CD14-positive monocyte (primary cell): Measurements from ENCODE around the gene BRSK2. TPM values are rescaled to one million over a fixed set of nuclear protein-coding genes. Genes with fewer than 3 reads are reported as not detected.

ENCODE experiments used
- DNase-seq, 3 donors: peaks; one replicate each; pipeline ENCODE4 v3.0.0-alpha.2; 2011 to 2022
- H2AFZ ChIP-seq: 2 replicates; pipeline ENCODE4 v1.6.0; 2012; ENCODE audit warnings: mild to moderate bottlenecking, low read depth, low read length, inconsistent platforms; ENCODE audit not compliant: insufficient read depth, poor library complexity, severe bottlenecking
- H3K27ac ChIP-seq, 2 donors: 1 replicate in 1 of 2; 2 replicates in 1 of 2; pipeline ENCODE4 v1.5.1; 2012 to 2013; ENCODE audit warnings: low read length in 2 of 2, control low read depth in 1 of 2, inconsistent platforms in 1 of 2, low read depth in 1 of 2, mild to moderate bottlenecking in 1 of 2
- H3K27me3 ChIP-seq, 2 donors: one replicate each; pipeline versions ENCODE4 v1.6.0 to v1.6.1; 2011 to 2013; ENCODE audit warnings: low read length in 2 of 2; ENCODE audit not compliant: control insufficient read depth in 2 of 2, insufficient read depth in 2 of 2
- H3K36me3 ChIP-seq, 2 donors: replicated peaks in 1 of 2; 1 replicate in 1 of 2; 2 replicates in 1 of 2; pipeline versions ENCODE4 v1.5.1 to v1.6.1; 2012 to 2013; ENCODE audit warnings: low read length in 2 of 2, control low read depth in 1 of 2, inconsistent platforms in 1 of 2, mild to moderate bottlenecking in 1 of 2; ENCODE audit not compliant: insufficient read depth in 2 of 2, control insufficient read depth in 1 of 2
- H3K4me1 ChIP-seq, 2 donors: 1 replicate in 1 of 2; 2 replicates in 1 of 2; pipeline versions ENCODE4 v1.5.1 to v1.6.1; 2012 to 2013; ENCODE audit warnings: low read length in 2 of 2, control low read depth in 1 of 2, inconsistent platforms in 1 of 2, mild to moderate bottlenecking in 1 of 2, moderate library complexity in 1 of 2; ENCODE audit not compliant: insufficient read depth in 2 of 2, control insufficient read depth in 1 of 2
- H3K4me2 ChIP-seq: replicated peaks from 2 replicates; pipeline ENCODE3; 2012; ENCODE audit warnings: low read length, moderate library complexity, mild to moderate bottlenecking; ENCODE audit not compliant: poor library complexity, severe bottlenecking; ENCODE audit errors: extremely low read depth
- H3K4me3 ChIP-seq, 3 experiments: fragments of 200-600 bp in 1 of 3; sonication (generic) in 1 of 3; replicated peaks in 1 of 3; 1 replicate in 2 of 3; 2 replicates in 1 of 3; pipeline ENCODE4 v1.5.1; 2011 to 2013; ENCODE audit warnings: low read length in 3 of 3, mild to moderate bottlenecking in 3 of 3, control low read depth in 2 of 3, low read depth in 2 of 3, inconsistent platforms in 1 of 3, moderate library complexity in 1 of 3
- H3K79me2 ChIP-seq: 2 replicates; pipeline ENCODE4 v1.6.0; 2012; ENCODE audit warnings: mild to moderate bottlenecking, control low read depth, inconsistent platforms, low read length, moderate library complexity; ENCODE audit not compliant: insufficient read depth
- H3K9ac ChIP-seq: 2 replicates; pipeline ENCODE4 v1.6.0; 2017; ENCODE audit warnings: low read length, mild to moderate bottlenecking; ENCODE audit not compliant: insufficient read depth, poor library complexity, severe bottlenecking
- H3K9me3 ChIP-seq, 2 donors: replicated peaks in 1 of 2; 1 replicate in 1 of 2; 2 replicates in 1 of 2; pipeline versions ENCODE4 v1.5.1 to v1.6.1; 2012 to 2013; ENCODE audit warnings: low read length in 2 of 2, control low read depth in 1 of 2; ENCODE audit not compliant: control insufficient read depth in 1 of 2, insufficient read depth in 1 of 2
- H4K20me1 ChIP-seq: 2 replicates; pipeline ENCODE4 v1.6.0; 2012; ENCODE audit warnings: mild to moderate bottlenecking, low read length, control low read depth, moderate library complexity; ENCODE audit not compliant: insufficient read depth
- H3K27ac Mint-ChIP-seq, 7 donors: one replicate each; pipeline ENCODE4 v1.8.0; 2020; ENCODE audit warnings: mild to moderate bottlenecking in 7 of 7, mixed read lengths in 7 of 7, moderate library complexity in 6 of 7, inconsistent platforms in 2 of 7
- H3K27me3 Mint-ChIP-seq, 3 donors: one replicate each; pipeline ENCODE4 v1.8.0; 2021 to 2022; ENCODE audit warnings: low read depth in 3 of 3, mild to moderate bottlenecking in 3 of 3, mixed read lengths in 3 of 3, moderate library complexity in 3 of 3, inconsistent platforms in 1 of 3
- H3K36me3 Mint-ChIP-seq, 2 donors: one replicate each; pipeline ENCODE4 v1.8.0; 2020; ENCODE audit warnings: mixed read lengths in 2 of 2, inconsistent platforms in 1 of 2, mild to moderate bottlenecking in 1 of 2
- H3K4me1 Mint-ChIP-seq: one replicate; pipeline ENCODE4 v1.8.0; 2020; ENCODE audit warnings: mild to moderate bottlenecking, mixed read lengths
- H3K4me3 Mint-ChIP-seq, 2 donors: one replicate each; pipeline ENCODE4 v1.8.0; 2020; ENCODE audit warnings: mild to moderate bottlenecking in 2 of 2, mixed read lengths in 2 of 2, moderate library complexity in 1 of 2
- H3K9me3 Mint-ChIP-seq, 7 donors: one replicate each; pipeline ENCODE4 v1.8.0; 2020 to 2022; ENCODE audit warnings: mixed read lengths in 7 of 7, mild to moderate bottlenecking in 6 of 7, moderate library complexity in 6 of 7, inconsistent platforms in 2 of 7
- CTCF ChIP-seq: fragments of 200-600 bp; IDR thresholded peaks from one replicate; pipeline ENCODE4 v1.8.0; 2022; ENCODE audit warnings: antibody characterized with exemption, mild to moderate bottlenecking
- WGBS: methylation state at CpG from one replicate; pipeline ENCODE4 v1.1.5; 2013; ENCODE audit warnings: missing lambda C conversion rate; ENCODE audit not compliant: insufficient coverage; 5-methylcytosine and 5-hydroxymethylcytosine counted together
- intact Hi-C, 2 donors: fragments of 100-400 bp; cut with micrococcal nuclease; formaldehyde crosslinking; loops; one replicate each; pipeline versions ENCODE4 v1.15.0 to v1.15.1; 2023
- polyA plus RNA-seq, 3 donors: library from polyadenylated mRNA; depleted of rRNA in 1 of 3; unstranded in 2 of 3; stranded (reverse) in 1 of 3; fragments of 300-500 nt in 2 of 3; fragments of >200 nt in 1 of 3; fragmentation: Illumina TruSeq in 2 of 3; gene quantifications; 1 replicate in 2 of 3; 2 replicates in 1 of 3; pipeline ENCODE4 v1.2.3, GENCODE V29; 2012 to 2021

The BRSK2 gene
- polyA plus RNA-seq, 3 donors: 0.13 TPM; not detected in 2

GRCh38 chr11:1382429-1382828 is 7.3 kb upstream of the BRSK2 start:
- no peak for TF ChIP-seq CTCF
- DNase-seq: no peak

GRCh38 chr11:1382831-1383607 is 6.7 kb upstream of the BRSK2 start:
- Mint-ChIP-seq H3K27ac (peak overlapping the region in 5 of 7 donors; percentile 72 to 91 (median 80)), H3K4me1 (peaks cover 8% of the 10 kb centered on the region), H3K27me3 (peaks cover 58 to 72% (median 61%) of the 10 kb centered on the region in 3 donors), H3K36me3 (no peaks in the 10 kb centered on the region), H3K4me3 (peak overlapping the region; percentile 74 to 87), H3K9me3 (peaks cover 0 to 17% (median 4%) of the 10 kb centered on the region in 7 donors)
- H3K4me1 ChIP-seq: peaks cover 11 to 13% of the 10 kb centered on the region in 2 donors
- intact Hi-C loops: loop anchor here (2.0 to 10.0 kb wide), 4 partner anchors 48 to 688 kb away; partner anchors contain the start of genes TOLLIP (in 2 of the 2), DEAF1 (in 1 of the 2) and TMEM80 (in 1 of the 2)
- no peaks in the 10 kb centered on the region for H4K20me1 ChIP-seq
- H3K9me3 ChIP-seq: no peaks in the 10 kb centered on the region
- peak overlapping the region; percentile 86 for H2AFZ ChIP-seq
- peak; percentile 85 to 88 (median 85) for DNase-seq
- H3K9ac ChIP-seq: peak overlapping the region; percentile 64
- H3K4me3 ChIP-seq: peak overlapping the region; percentile 29 to 72 (median 49)
- no peaks in the 10 kb centered on the region for H3K79me2 ChIP-seq
- peak overlapping the region in 1 of 2 donors; percentile 73 for H3K27ac ChIP-seq
- peak overlapping the region; percentile 84 for H3K4me2 ChIP-seq
- WGBS: under 1% methylated on average over 35 of the region's 56 CpGs
- no peak for TF ChIP-seq CTCF
- H3K36me3 ChIP-seq: no peaks in the 10 kb centered on the region
- H3K27me3 ChIP-seq: peaks cover 5 to 44% of the 10 kb centered on the region in 2 donors

More at GRCh38 chr11:1382429-1382828, 7.3 kb upstream of the BRSK2 start:
- Histone ChIP-seq H3K4me3 (peak overlapping the region in 1 of 3 experiments; percentile 72), H3K79me2 (no peaks in the 10 kb centered on the region), H2AFZ (peak overlapping the region; percentile 86), H3K27ac (no peak overlapping the region), H3K9ac (no peak overlapping the region), H3K9me3 (no peaks in the 10 kb centered on the region), H3K27me3 (peaks cover 0 to 38% of the 10 kb centered on the region in 2 donors), H3K36me3 (no peaks in the 10 kb centered on the region), H3K4me1 (peaks cover 11 to 13% of the 10 kb centered on the region in 2 donors), H4K20me1 (no peaks in the 10 kb centered on the region), H3K4me2 (peak overlapping the region; percentile 84)
- intact Hi-C loops: loop anchor here (2.0 to 10.0 kb wide), 4 partner anchors 48 to 688 kb away; partner anchors contain the start of genes TOLLIP (in 2 of the 2), DEAF1 (in 1 of the 2) and TMEM80 (in 1 of the 2)
- WGBS: 60% methylated on average over 21 of the region's 23 CpGs
- Mint-ChIP-seq H3K4me3 (peak overlapping the region; percentile 74 to 87), H3K27me3 (peaks cover 52 to 66% (median 57%) of the 10 kb centered on the region in 3 donors), H3K9me3 (peaks cover 0 to 14% (median 2%) of the 10 kb centered on the region in 7 donors), H3K27ac (peak overlapping the region in 4 of 7 donors; percentile 10 to 81 (median 50)), H3K36me3 (no peaks in the 10 kb centered on the region), H3K4me1 (peaks cover 8% of the 10 kb centered on the region)
